AG10803 (cell line): ENCODE measurements around the gene CFAP74.
A peak's percentile ranks its signal among the peaks of the same experiment; 100 is the strongest.

Source experiments
- DNase-seq: peaks from one replicate; pipeline ENCODE4 v3.0.0; 2010; ENCODE audit warnings: low read depth
- H3K4me3 ChIP-seq: 2 replicates; pipeline ENCODE4 v1.5.1; 2011; ENCODE audit warnings: mild to moderate bottlenecking, low read length, control low read depth
- TF ChIP-seq, protein P1 (sequence below): conservative IDR thresholded peaks from 2 replicates; pipeline ENCODE4 v1.5.1; 2011; ENCODE audit warnings: mild to moderate bottlenecking, low read length, control low read depth, inconsistent platforms

Gene CFAP74

DNA sequence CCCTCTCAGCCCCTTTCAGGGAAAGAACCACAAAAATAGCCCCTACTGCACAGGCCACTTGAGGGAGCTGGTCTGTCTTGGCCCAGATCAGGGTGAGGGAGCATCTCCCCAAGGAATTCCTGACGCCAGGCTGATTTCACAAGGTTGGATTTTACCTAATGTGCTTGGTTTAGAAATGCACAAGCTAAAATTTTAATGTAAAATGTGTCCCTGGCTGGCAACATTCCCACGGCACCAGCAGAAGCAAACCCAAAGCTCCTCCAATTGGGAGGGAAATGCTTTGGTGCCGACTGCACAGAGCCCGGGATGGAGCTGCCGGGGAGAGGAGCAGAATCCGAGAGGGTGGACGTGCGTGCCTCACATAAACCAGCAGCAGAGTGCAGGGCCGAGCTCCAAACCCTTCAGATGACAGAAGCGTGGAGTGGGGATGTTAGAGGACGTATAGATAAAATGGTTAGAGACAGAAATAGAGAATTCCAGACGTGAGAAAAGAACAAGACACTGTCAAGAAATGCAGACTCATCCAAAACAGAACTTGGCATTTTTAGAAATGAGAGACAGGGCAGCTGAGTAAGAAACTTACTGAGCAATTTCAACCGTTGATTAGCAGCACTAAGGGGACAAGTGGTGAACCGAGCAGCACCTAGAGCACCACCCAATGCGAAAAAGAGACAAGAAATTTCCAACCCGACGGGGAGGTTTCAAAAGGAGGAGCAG, 42.9 kb downstream of the CFAP74 start:
- DNase-seq = peak; percentile 31
- TF ChIP-seq, protein P1, sequence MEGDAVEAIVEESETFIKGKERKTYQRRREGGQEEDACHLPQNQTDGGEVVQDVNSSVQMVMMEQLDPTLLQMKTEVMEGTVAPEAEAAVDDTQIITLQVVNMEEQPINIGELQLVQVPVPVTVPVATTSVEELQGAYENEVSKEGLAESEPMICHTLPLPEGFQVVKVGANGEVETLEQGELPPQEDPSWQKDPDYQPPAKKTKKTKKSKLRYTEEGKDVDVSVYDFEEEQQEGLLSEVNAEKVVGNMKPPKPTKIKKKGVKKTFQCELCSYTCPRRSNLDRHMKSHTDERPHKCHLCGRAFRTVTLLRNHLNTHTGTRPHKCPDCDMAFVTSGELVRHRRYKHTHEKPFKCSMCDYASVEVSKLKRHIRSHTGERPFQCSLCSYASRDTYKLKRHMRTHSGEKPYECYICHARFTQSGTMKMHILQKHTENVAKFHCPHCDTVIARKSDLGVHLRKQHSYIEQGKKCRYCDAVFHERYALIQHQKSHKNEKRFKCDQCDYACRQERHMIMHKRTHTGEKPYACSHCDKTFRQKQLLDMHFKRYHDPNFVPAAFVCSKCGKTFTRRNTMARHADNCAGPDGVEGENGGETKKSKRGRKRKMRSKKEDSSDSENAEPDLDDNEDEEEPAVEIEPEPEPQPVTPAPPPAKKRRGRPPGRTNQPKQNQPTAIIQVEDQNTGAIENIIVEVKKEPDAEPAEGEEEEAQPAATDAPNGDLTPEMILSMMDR = no peak
- H3K4me3 ChIP-seq = no peak overlapping the region

DNA sequence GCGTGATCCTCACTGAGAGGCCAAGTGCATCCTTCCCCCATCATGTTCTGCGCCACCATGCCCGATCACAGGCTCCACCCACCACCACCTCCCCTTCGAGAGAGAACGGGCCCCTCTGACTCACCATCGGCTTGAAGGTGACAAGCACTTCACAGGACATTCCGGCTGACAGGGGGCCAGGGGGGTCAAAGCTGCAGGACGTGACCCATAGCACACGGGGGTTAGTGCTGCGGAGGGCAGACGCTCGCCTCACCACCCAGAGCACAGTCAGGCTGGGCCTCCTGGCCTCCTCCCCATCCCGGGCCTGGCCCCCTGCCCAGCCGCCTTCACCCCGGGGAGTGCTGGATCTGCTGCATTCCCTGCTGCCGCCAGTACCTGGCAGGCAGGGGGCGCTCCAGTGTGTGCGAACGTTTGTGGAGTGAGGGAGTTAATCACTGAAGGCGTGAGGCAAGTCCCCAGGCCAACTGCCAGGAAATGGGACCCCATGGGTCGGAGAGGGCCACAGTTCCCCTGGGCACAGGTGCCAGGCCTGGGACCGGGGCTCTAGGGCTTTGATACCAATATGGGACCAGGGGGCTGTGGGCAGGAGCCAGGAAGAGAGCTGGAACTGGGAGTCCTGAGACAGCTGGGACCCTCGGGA, 43.6 kb downstream of the CFAP74 start:
- no peak overlapping the region for H3K4me3 ChIP-seq
- TF ChIP-seq, protein P1 = peak; percentile 63
- peak; percentile 43 for DNase-seq

- DNase-seq = no peak
- no peak overlapping the region for H3K4me3 ChIP-seq
- TF ChIP-seq, protein P1 = no peak
Observed at GRCh38 chr1:1959459-1959839, 44.1 kb downstream of the CFAP74 start.

- no peak overlapping the region for H3K4me3 ChIP-seq
- no peak for DNase-seq
- TF ChIP-seq, protein P1 = no peak
Observed at GRCh38 chr1:1958071-1958541, 45.5 kb downstream of the CFAP74 start.

GRCh38 chr1:1957533-1957961, 46.0 kb downstream of the CFAP74 start:
- no peak for DNase-seq
- TF ChIP-seq, protein P1 = no peak
- H3K4me3 ChIP-seq = no peak overlapping the region

GRCh38 chr1:1956586-1957532, 46.7 kb downstream of the CFAP74 start:
- TF ChIP-seq, protein P1 = no peak

More at GRCh38 chr1:1956586-1957532, 46.7 kb downstream of the CFAP74 start:
- DNase-seq = no peak
- no peak overlapping the region for H3K4me3 ChIP-seq
